ENCODE measurements around the gene RFTN1. TPM values are rescaled to one million over a fixed set of nuclear protein-coding genes. Genes with fewer than 3 reads are reported as not detected.

RFTN1 gene
- total RNA-seq, result 10 to 100 TPM; 74.9 to 75.1 TPM

- Mint-ChIP-seq H3K36me3 (ENCODE audit: low read depth) (peaks cover 7% of the 10 kb centered on the region), H3K4me1 (peaks cover 74% of the 10 kb centered on the region), H3K27me3 (no peaks in the 10 kb centered on the region), H3K4me3 (peak within 1 kb of the TSS; percentile 96), H3K27ac (peak within 1 kb of the TSS; percentile 97), H3K9me3 (peaks cover 5% of the 10 kb centered on the region)
- peak; percentile 61 for DNase-seq
- CTCF ChIA-PET, result interaction anchor here (0.5 to 2.1 kb wide), 4 partner anchors 212 to 245 kb away, joined by 3 to 12 read pairs (median 4); no protein-coding TSS in a partner anchor
- POLR2A ChIA-PET, result interaction anchor here (0.7 to 3.7 kb wide), 13 partner anchors 10 to 717 kb away, joined by 3 to 31 read pairs (median 4); partner anchors contain the start of gene OXNAD1
Measured at GRCh38 chr3:16513141-16514020, at the start of gene RFTN1. RFTN1 (minus strand) TSS chr3:16513699; CDS start chr3:16493869, 19,830 bp downstream.

DNA sequence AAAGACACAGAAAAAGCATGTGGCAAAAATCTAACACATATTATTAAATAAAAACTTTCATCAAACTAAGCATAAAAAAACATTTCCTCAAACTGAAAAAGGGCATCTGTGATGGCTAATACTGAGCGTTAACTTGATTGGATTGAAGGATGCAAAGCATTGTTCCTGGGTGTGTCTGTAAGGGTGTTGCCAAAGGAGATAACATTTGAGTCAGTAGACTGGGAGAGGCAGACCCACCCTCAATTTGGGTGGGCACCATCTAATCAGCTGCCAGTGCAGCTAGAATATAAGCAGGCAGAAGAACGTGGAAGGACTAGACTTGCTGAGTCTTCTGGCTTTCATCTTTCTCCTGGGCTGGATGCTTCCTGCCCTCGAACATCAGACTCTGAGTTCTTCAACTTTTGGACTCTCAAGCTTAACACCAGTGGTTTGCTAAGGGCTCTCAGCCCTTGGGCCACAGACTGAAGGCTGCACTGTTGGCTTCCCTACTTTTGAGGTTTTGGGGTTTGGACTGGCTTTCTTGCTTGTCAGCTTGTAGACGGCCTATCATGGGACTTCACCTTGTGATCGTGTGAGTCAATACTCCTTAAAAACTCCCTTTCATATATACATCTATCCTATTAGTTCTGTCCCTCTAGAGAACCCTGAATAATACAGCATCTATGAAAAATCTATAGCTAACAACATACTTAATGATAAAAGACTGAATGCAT, 46.3 kb upstream of the RFTN1 start:
- no peak overlapping the region for H3K27ac Mint-ChIP-seq
- H3K27me3 Mint-ChIP-seq, result peaks cover 21% of the 10 kb centered on the region
- no peak for DNase-seq
- H3K4me1 Mint-ChIP-seq, result peaks cover 6% of the 10 kb centered on the region
- CTCF ChIA-PET, result no interaction called here
- peaks cover 4% of the 10 kb centered on the region for H3K36me3 Mint-ChIP-seq (ENCODE audit: low read depth)
- POLR2A ChIA-PET, result no interaction called here
- no peaks in the 10 kb centered on the region for H3K9me3 Mint-ChIP-seq
- H3K4me3 Mint-ChIP-seq, result no peak overlapping the region

GRCh38 chr3:16554126-16554525, 40.6 kb upstream of the RFTN1 start:
- CTCF ChIA-PET, result interaction anchor here (1.3 to 5.2 kb wide), 2 partner anchors 234 to 286 kb away, joined by 4 to 37 read pairs; no protein-coding TSS in a partner anchor
- no peak for DNase-seq
- Mint-ChIP-seq H3K36me3 (ENCODE audit: low read depth) (no peaks in the 10 kb centered on the region), H3K4me3 (no peak overlapping the region), H3K27me3 (peaks cover 19% of the 10 kb centered on the region), H3K9me3 (no peaks in the 10 kb centered on the region), H3K4me1 (peaks cover 14% of the 10 kb centered on the region), H3K27ac (no peak overlapping the region)
- POLR2A ChIA-PET, result no interaction called here

DNA sequence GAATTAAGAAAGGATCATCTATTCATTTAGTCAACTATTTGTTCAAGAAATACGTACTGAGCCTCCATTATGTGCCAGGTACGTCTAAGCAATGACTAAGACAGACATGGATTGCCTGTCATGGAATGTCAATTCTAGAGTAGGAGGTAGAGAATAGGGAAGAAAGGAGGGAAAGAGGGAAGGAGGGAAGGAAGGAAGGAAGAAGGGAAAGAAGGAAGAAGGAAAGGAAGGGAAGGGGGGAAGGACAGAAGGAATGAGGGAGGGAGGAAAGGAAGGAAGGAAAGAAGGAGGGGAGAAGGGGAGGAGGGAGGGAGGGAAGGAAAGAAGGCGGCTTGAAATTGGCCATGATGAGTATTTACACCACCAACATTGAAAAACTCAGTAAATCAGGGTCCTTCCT, 39.3 kb upstream of the RFTN1 start:
- no peaks in the 10 kb centered on the region for H3K9me3 Mint-ChIP-seq
- ChIA-PET CTCF (interaction anchor here (1.3 to 5.2 kb wide), 3 partner anchors 232 to 288 kb away, joined by 4 to 37 read pairs (median 15); partner anchors contain the start of genes DPH3 and OXNAD1), POLR2A (no interaction called here)
- peaks cover 18% of the 10 kb centered on the region for H3K27me3 Mint-ChIP-seq
- peaks cover 11% of the 10 kb centered on the region for H3K4me1 Mint-ChIP-seq
- H3K4me3 Mint-ChIP-seq, result no peak overlapping the region
- no peaks in the 10 kb centered on the region for H3K36me3 Mint-ChIP-seq (ENCODE audit: low read depth)
- H3K27ac Mint-ChIP-seq, result no peak overlapping the region
- DNase-seq, result no peak

DNA sequence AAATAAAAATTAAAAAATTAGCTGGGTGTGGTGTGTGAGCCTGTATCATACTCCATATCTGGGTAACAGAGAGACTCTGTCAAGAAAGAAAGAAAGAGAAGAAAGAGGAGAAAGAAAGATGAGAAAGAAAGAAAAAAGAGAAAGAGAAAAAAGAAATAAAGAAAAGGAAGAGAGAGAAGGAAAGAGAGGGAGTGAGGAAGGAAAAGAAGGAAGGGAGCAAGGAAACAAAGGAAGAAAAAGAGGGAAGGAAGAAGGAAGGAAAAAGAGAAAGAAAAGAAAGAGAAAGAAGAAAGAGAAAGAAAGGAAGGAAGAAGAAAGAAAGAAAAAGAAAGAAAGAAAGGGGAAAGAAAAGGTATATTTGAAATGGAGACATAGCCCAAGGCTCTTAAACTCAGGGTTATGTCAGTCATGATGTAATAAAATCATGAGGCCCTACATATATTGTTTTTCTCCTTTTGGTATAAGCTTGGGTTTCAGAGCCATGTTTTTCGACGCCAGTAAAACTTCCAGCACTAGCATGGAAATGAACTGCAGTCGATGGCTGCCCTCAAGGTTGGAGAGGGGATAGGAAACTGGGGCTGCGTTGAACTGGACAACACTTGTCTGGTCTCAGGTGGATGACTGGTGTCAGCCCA, 38.0 kb upstream of the RFTN1 start:
- POLR2A ChIA-PET, result no interaction called here
- Mint-ChIP-seq H3K27me3 (peaks cover 18% of the 10 kb centered on the region), H3K36me3 (ENCODE audit: low read depth) (no peaks in the 10 kb centered on the region), H3K4me1 (peaks cover 8% of the 10 kb centered on the region), H3K27ac (no peak overlapping the region), H3K9me3 (no peaks in the 10 kb centered on the region), H3K4me3 (no peak overlapping the region)
- DNase-seq, result no peak
- CTCF ChIA-PET, result interaction anchor here (0.6 to 5.2 kb wide), 6 partner anchors 39 to 287 kb away, joined by 3 to 37 read pairs (median 11); partner anchors contain the start of genes DPH3 and OXNAD1

DNA sequence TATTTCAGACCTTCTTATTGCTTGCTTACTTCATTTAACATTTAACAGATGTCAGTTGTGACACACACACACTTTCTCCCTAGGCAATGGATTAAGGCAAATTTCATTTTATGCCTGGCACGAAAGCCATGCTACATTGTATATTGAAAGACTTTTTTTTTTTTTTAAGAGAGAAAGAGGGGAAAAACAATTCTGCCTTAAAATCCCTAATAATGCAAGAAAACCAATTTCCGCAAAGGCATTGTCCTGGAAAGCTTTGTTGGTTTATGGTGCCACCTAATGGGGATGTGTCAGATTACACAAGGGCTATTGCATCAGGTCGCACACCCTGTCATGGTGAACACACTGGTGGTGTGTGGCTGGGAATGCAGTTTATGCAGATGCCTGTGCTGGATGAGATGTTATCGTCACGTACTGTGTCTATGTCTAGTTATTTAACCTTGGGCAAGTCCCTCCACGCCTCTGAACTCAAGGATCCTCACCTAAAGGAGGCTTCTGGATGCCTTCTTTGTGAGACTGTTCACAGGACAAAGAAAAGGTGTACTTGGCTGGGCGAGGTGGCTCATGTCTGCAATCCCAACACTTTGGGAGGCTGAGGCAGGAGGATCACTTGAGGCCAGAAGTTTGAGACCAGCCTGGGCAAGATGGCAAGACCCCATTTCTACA, 37.3 kb upstream of the RFTN1 start:
- ChIA-PET POLR2A (interaction anchor here (1.4 kb wide), 1 partner anchor 283 kb away, joined by 5 read pairs; no protein-coding TSS in a partner anchor), CTCF (interaction anchor here (0.7 to 5.2 kb wide), 11 partner anchors 39 to 286 kb away, joined by 3 to 37 read pairs (median 3); partner anchors contain the start of genes DPH3 and OXNAD1)
- H3K4me3 Mint-ChIP-seq, result no peak overlapping the region

DNA sequence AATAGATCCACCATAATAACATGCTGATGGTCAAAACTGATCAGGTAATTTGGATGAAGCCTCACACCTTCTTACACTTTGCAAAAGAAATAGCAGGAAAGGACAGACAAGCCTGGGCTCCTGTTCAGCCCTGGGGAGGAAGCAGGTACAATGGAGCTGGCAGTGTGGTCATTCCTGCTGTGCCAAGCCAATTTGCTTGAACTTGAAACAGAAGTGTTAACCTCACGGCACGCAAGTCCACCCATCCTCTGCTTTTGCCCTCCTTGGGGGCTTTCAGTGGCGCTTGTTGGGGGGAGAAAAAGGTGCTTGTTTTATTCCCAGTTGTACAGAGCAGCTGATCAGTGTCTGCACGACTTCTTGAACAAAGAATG, 36.8 kb upstream of the RFTN1 start:
- no peak overlapping the region for H3K27ac Mint-ChIP-seq
- ChIA-PET POLR2A (interaction anchor here (1.4 kb wide), 1 partner anchor 282 kb away, joined by 5 read pairs; no protein-coding TSS in a partner anchor), CTCF (interaction anchor here (0.7 to 5.2 kb wide), 11 partner anchors 38 to 285 kb away, joined by 3 to 37 read pairs (median 3); partner anchors contain the start of genes DPH3 and OXNAD1)
- no peaks in the 10 kb centered on the region for H3K36me3 Mint-ChIP-seq (ENCODE audit: low read depth)
- peaks cover 8% of the 10 kb centered on the region for H3K4me1 Mint-ChIP-seq
- no peaks in the 10 kb centered on the region for H3K9me3 Mint-ChIP-seq
- H3K27me3 Mint-ChIP-seq, result peaks cover 15% of the 10 kb centered on the region
- DNase-seq, result no peak
- no peak overlapping the region for H3K4me3 Mint-ChIP-seq

More for the DNA sequence above, 37.3 kb upstream of the RFTN1 start:
- Mint-ChIP-seq H3K27ac (peak overlapping the region; percentile 12), H3K27me3 (peaks cover 17% of the 10 kb centered on the region), H3K4me1 (peaks cover 8% of the 10 kb centered on the region), H3K9me3 (no peaks in the 10 kb centered on the region), H3K36me3 (ENCODE audit: low read depth) (no peaks in the 10 kb centered on the region)
- peak; percentile 78 for DNase-seq

GRCh38 chr3:16548721-16549120, 35.2 kb upstream of the RFTN1 start:
- Mint-ChIP-seq H3K4me1 (peaks cover 8% of the 10 kb centered on the region), H3K27me3 (peaks cover 9% of the 10 kb centered on the region), H3K9me3 (no peaks in the 10 kb centered on the region), H3K36me3 (ENCODE audit: low read depth) (no peaks in the 10 kb centered on the region), H3K4me3 (no peak overlapping the region), H3K27ac (no peak overlapping the region)
- POLR2A ChIA-PET, result no interaction called here
- DNase-seq, result no peak
- CTCF ChIA-PET, result interaction anchor here (3.5 kb wide), 1 partner anchor 259 kb away, joined by 29 read pairs; no protein-coding TSS in a partner anchor

- no peaks in the 10 kb centered on the region for H3K36me3 Mint-ChIP-seq (ENCODE audit: low read depth)
- peaks cover 10% of the 10 kb centered on the region for H3K4me1 Mint-ChIP-seq
- no peak for DNase-seq
- POLR2A ChIA-PET, result interaction anchor here (1.6 kb wide), 1 partner anchor 256 kb away, joined by 3 read pairs; no protein-coding TSS in a partner anchor
- H3K27ac Mint-ChIP-seq, result no peak overlapping the region
- peaks cover 6% of the 10 kb centered on the region for H3K27me3 Mint-ChIP-seq
- no peak overlapping the region for H3K4me3 Mint-ChIP-seq
- CTCF ChIA-PET, result interaction anchor here (1.0 kb wide), 1 partner anchor 279 kb away, joined by 3 read pairs; no protein-coding TSS in a partner anchor
- H3K9me3 Mint-ChIP-seq, result no peaks in the 10 kb centered on the region
Measured at GRCh38 chr3:16547561-16548357, 34.3 kb upstream of the RFTN1 start.

DNA sequence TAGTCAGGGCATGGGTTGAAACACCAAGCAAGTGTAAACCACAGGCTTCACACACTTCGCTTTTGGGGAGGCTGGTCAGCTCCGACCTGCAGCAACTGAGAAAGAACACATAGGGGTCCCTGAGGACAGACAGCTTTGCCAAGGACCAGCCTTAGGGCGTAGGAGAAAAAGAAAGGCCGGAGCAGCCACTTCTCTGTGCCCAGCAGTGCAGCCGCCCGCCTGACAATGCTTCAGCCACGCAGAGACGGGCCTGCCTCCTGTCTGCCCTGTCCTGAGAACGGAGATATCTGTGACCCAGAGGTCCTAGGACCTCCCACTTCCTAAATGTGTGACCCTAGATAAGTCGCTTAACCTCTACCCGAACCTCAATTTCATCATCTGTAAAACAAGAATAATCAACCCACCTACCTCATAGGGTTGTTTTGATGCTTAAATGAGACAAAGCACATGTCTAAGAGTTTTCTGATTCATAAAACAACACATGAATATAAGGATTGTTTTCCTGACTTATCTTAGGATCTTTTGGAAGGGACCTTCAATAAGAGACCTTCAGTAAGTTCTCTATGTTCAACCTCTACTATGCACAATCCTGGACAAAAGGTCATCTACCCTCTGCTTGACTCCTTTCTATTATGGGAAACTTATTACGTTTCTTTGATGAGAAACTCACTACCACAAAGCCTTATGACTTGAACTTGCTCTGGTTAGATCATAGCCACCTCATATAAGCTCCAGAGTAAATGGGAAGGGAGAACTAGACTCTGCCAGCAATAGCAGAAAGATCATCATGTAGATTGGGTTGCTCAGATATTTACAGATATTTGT, 32.9 kb upstream of the RFTN1 start:
- CTCF ChIA-PET, result no interaction called here
- Mint-ChIP-seq H3K36me3 (ENCODE audit: low read depth) (no peaks in the 10 kb centered on the region), H3K27me3 (peaks cover 5% of the 10 kb centered on the region), H3K9me3 (no peaks in the 10 kb centered on the region), H3K27ac (no peak overlapping the region), H3K4me1 (peaks cover 10% of the 10 kb centered on the region), H3K4me3 (no peak overlapping the region)
- POLR2A ChIA-PET, result interaction anchor here (1.6 kb wide), 1 partner anchor 255 kb away, joined by 3 read pairs; no protein-coding TSS in a partner anchor
- no peak for DNase-seq

All from activated CD4-positive, alpha-beta memory T cell treated with anti-CD3 and anti-CD28 coated beads, Interleukin-2, amount 10 ng/mL, durations not matched to agents 7 days and 5 days (primary cell).